WTC11 (cell line): ENCODE data around the gene UGT3A2. TPM values are rescaled to one million over a fixed set of nuclear protein-coding genes. Genes with fewer than 3 reads are reported as not detected.

ENCODE experiments used
- ATAC-seq: fragments of 200-7000 bp; cut with Tn5 transposase; 2 replicates; pipeline ENCODE4 v1.10.0; 2021; ENCODE audit warnings: mild to moderate bottlenecking, moderate library complexity
- CTCF ChIA-PET: fragments of 300-600 bp; sonication (Branson Sonifier 250); formaldehyde crosslinking; loops from one replicate; lab custom pipeline; 2021; ENCODE audit warnings: antibody characterized with exemption; lab: Charles Lee
- POLR2A ChIA-PET: fragments of 350-600 bp; sonication (Branson Sonifier 250); formaldehyde crosslinking; loops from one replicate; lab custom pipeline; 2021; ENCODE audit warnings: antibody characterized with exemption; lab: Charles Lee
- DNase-seq: peaks from one replicate; pipeline ENCODE4 v3.0.0; 2021; ENCODE audit warnings: low spot score
- H3K27ac Mint-ChIP-seq: 2 replicates; pipeline ENCODE4 v1.8.0; 2021; ENCODE audit warnings: mixed read lengths
- H3K27me3 Mint-ChIP-seq: 2 replicates; pipeline ENCODE4 v1.8.0; 2021; ENCODE audit warnings: low read depth, mild to moderate bottlenecking, moderate library complexity, mixed read lengths
- H3K36me3 Mint-ChIP-seq: 2 replicates; pipeline ENCODE4 v1.8.0; 2021; ENCODE audit warnings: mixed read lengths
- H3K4me1 Mint-ChIP-seq: 2 replicates; pipeline ENCODE4 v1.8.0; 2022; ENCODE audit warnings: mixed read lengths
- H3K4me3 Mint-ChIP-seq: 2 replicates; pipeline ENCODE4 v1.8.0; 2021; ENCODE audit warnings: mild to moderate bottlenecking, moderate library complexity, mixed read lengths
- H3K9me3 Mint-ChIP-seq: 2 replicates; pipeline ENCODE4 v1.8.0; 2021; ENCODE audit warnings: mixed read lengths
- ATF2 ChIP-seq: sonication (generic); formaldehyde crosslinking; IDR thresholded peaks from 2 replicates; pipeline ENCODE4 v1.8.1; 2022; ENCODE audit warnings: low read depth, missing genetic modification reagents, borderline replicate concordance
- E2F1 ChIP-seq: sonication (generic); formaldehyde crosslinking; IDR thresholded peaks from 2 replicates; pipeline ENCODE4 v1.8.0; 2022; ENCODE audit warnings: mild to moderate bottlenecking, missing genetic modification reagents
- FOXP4 ChIP-seq: sonication (generic); formaldehyde crosslinking; IDR thresholded peaks from 2 replicates; pipeline ENCODE4 v1.8.0; 2022; ENCODE audit warnings: mild to moderate bottlenecking, missing genetic modification reagents
- GRHL2 ChIP-seq: fragments of 250-450 bp; sonication (Bioruptor Pico); IDR thresholded peaks from 2 replicates; pipeline ENCODE4 v1.8.0; 2022; ENCODE audit warnings: mild to moderate bottlenecking, moderate library complexity; ENCODE audit not compliant: insufficient replicate concordance, severe bottlenecking
- IRF1 ChIP-seq: sonication (generic); formaldehyde crosslinking; IDR thresholded peaks from 2 replicates; pipeline ENCODE4 v1.8.0; 2023; ENCODE audit warnings: missing genetic modification reagents
- JAZF1 ChIP-seq: fragments of 250-450 bp; sonication (Bioruptor Pico); IDR thresholded peaks from 2 replicates; pipeline ENCODE4 v1.9.0; 2021; ENCODE audit warnings: moderate library complexity, mild to moderate bottlenecking, inconsistent platforms
- MAX ChIP-seq: sonication (generic); formaldehyde crosslinking; IDR thresholded peaks from 2 replicates; pipeline ENCODE4 v1.8.0; 2022; ENCODE audit warnings: mild to moderate bottlenecking, missing genetic modification reagents
- MXD4 ChIP-seq: fragments of 250-450 bp; sonication (Bioruptor Pico); IDR thresholded peaks from 2 replicates; pipeline ENCODE4 v1.8.0; 2021; ENCODE audit warnings: mild to moderate bottlenecking, moderate library complexity, borderline replicate concordance
- MYBL2 ChIP-seq: sonication (generic); formaldehyde crosslinking; IDR thresholded peaks from 2 replicates; pipeline ENCODE4 v1.8.1; 2023; ENCODE audit warnings: mild to moderate bottlenecking, moderate library complexity, missing genetic modification reagents
- NFE2L1 ChIP-seq: sonication (generic); formaldehyde crosslinking; IDR thresholded peaks from 2 replicates; pipeline ENCODE4 v1.8.1; 2023; ENCODE audit warnings: missing genetic modification reagents
- NR2C2 ChIP-seq: sonication (generic); formaldehyde crosslinking; IDR thresholded peaks from 2 replicates; pipeline ENCODE4 v1.8.0; 2022; ENCODE audit warnings: mild to moderate bottlenecking, missing genetic modification reagents
- RORB ChIP-seq: fragments of 250-450 bp; sonication (Bioruptor Pico); IDR thresholded peaks from 2 replicates; pipeline ENCODE4 v1.9.0; 2021; ENCODE audit warnings: mild to moderate bottlenecking
- STAT6 ChIP-seq: sonication (generic); formaldehyde crosslinking; conservative IDR thresholded peaks from 2 replicates; pipeline ENCODE4 v1.8.1; 2023; ENCODE audit warnings: mild to moderate bottlenecking, low read depth, missing genetic modification reagents, moderate library complexity
- TEAD1 ChIP-seq: sonication (generic); formaldehyde crosslinking; IDR thresholded peaks from 2 replicates; pipeline ENCODE4 v1.8.0; 2022; ENCODE audit warnings: mild to moderate bottlenecking, missing genetic modification reagents
- ZNF263 ChIP-seq: sonication (generic); formaldehyde crosslinking; IDR thresholded peaks from 2 replicates; pipeline ENCODE4 v1.8.1; 2022; ENCODE audit warnings: low read depth, mild to moderate bottlenecking, moderate library complexity, missing genetic modification reagents
- ZNF281 ChIP-seq: sonication (generic); formaldehyde crosslinking; IDR thresholded peaks from 2 replicates; pipeline ENCODE4 v1.8.0; 2023; ENCODE audit warnings: mild to moderate bottlenecking, missing genetic modification reagents
- ZNF512 ChIP-seq: sonication (generic); formaldehyde crosslinking; IDR thresholded peaks from 2 replicates; pipeline ENCODE4 v1.8.1; 2022; ENCODE audit warnings: missing genetic modification reagents, borderline replicate concordance
- total RNA-seq: library from RNA; stranded (reverse); gene quantifications from 3 replicates; pipeline ENCODE4 v1.2.3, GENCODE V29; 2021

The UGT3A2 gene
- total RNA-seq, 1 experiment from 2014 or later, result 13.6 TPM

GRCh38 chr5:36105819-36106218 lies 39.1 kb upstream of the UGT3A2 start (continued):
- TF ChIP-seq MXD4 (CRISPR knock-in tag), result no peak

- ChIA-PET CTCF (no interaction called here), POLR2A (no interaction called here)
- DNase-seq (no peak), ATAC-seq (peak; percentile 85)
- Mint-ChIP-seq H3K36me3 (no peaks in the 10 kb centered on the region), H3K4me1 (peaks cover 21% of the 10 kb centered on the region), H3K27me3 (peaks cover 2% of the 10 kb centered on the region; the same call in 1 of the 2 replicates), H3K27ac (peak overlapping the region; percentile 74), H3K9me3 (no peaks in the 10 kb centered on the region), H3K4me3 (no peak overlapping the region)
- TF ChIP-seq IRF1 (CRISPR knock-in tag), result no peak
- no peak for TF ChIP-seq ZNF512 (CRISPR knock-in tag)
- no peak for TF ChIP-seq NFE2L1
- no peak for TF ChIP-seq NR2C2 (CRISPR knock-in tag)
- TF ChIP-seq ZNF281 (CRISPR knock-in tag), result no peak
- TF ChIP-seq RORB, result no peak
- TF ChIP-seq MYBL2 (CRISPR knock-in tag), result no peak
- no peak for TF ChIP-seq ATF2 (CRISPR knock-in tag)
- TF ChIP-seq FOXP4 (CRISPR knock-in tag), result no peak
- no peak for TF ChIP-seq JAZF1 (CRISPR knock-in tag)
- TF ChIP-seq E2F1, result no peak
- no peak for TF ChIP-seq MAX (CRISPR knock-in tag)
These were observed 33.1 kb upstream of the UGT3A2 start for GRCh38 chr5:36099748-36100147.

- H3K4me3 Mint-ChIP-seq, result no peak overlapping the region
- peaks cover 2% of the 10 kb centered on the region; the same call in 1 of the 2 replicates for H3K27me3 Mint-ChIP-seq
- ATAC-seq (no peak), DNase-seq (no peak)
- no peaks in the 10 kb centered on the region; the same call in 1 of the 2 replicates for H3K36me3 Mint-ChIP-seq
- H3K4me1 Mint-ChIP-seq, result peaks cover 14% of the 10 kb centered on the region
- no peak overlapping the region for H3K27ac Mint-ChIP-seq
- CTCF ChIA-PET, result interaction anchor here (1.2 kb wide), 1 partner anchor 17 kb away, joined by 5 read pairs; no protein-coding TSS in a partner anchor
- TF ChIP-seq STAT6 (CRISPR knock-in tag), result no peak
- no peak for TF ChIP-seq ZNF263
- TF ChIP-seq GRHL2 (CRISPR knock-in tag), result no peak
- no peak for TF ChIP-seq TEAD1
- no peak for TF ChIP-seq RORB
- POLR2A ChIA-PET, result no interaction called here
- peaks cover 11% of the 10 kb centered on the region for H3K9me3 Mint-ChIP-seq
These were observed 29.8 kb upstream of the UGT3A2 start for GRCh38 chr5:36096486-36096885.
